Stimulated activated CD8-positive, alpha-beta memory T cell treated with anti-CD3 and anti-CD28 coated beads, Interleukin-12 subunit alpha, Interleukin-12 subunit beta, amount 100 ng/mL, for 24 hours (primary cell): ENCODE results near the gene FBXL17.

Experiments
- DNase-seq: peaks from one replicate; pipeline ENCODE4 v3.0.0-alpha.2; 2020; ENCODE audit errors: extremely low read depth

Gene FBXL17

GRCh38 chr5:107913494-107913893, 468.4 kb downstream of the FBXL17 start:
- DNase-seq: no peak

- DNase-seq: no peak
Measured at GRCh38 chr5:107900721-107901120, 481.2 kb downstream of the FBXL17 start.

GRCh38 chr5:107894361-107894760, 487.5 kb downstream of the FBXL17 start:
- no peak for DNase-seq

GRCh38 chr5:107893642-107894041, 488.3 kb downstream of the FBXL17 start:
- no peak for DNase-seq

GRCh38 chr5:107889387-107889786, 492.5 kb downstream of the FBXL17 start:
- no peak for DNase-seq

GRCh38 chr5:107888541-107888940, 493.4 kb downstream of the FBXL17 start:
- DNase-seq: no peak

- no peak for DNase-seq
Measured at GRCh38 chr5:107887166-107887943, 494.5 kb downstream of the FBXL17 start.

- no peak for DNase-seq
Measured at GRCh38 chr5:107885601-107886000, 496.3 kb downstream of the FBXL17 start.

- no peak for DNase-seq
Measured at GRCh38 chr5:107884871-107885270, 497.0 kb downstream of the FBXL17 start.

GRCh38 chr5:107878661-107879060, 503.2 kb downstream of the FBXL17 start:
- no peak for DNase-seq

GRCh38 chr5:107876906-107877305, 505.0 kb downstream of the FBXL17 start:
- no peak for DNase-seq

GRCh38 chr5:107876261-107876660, 505.6 kb downstream of the FBXL17 start:
- DNase-seq: no peak

- no peak for DNase-seq
Measured at GRCh38 chr5:107875833-107876232, 506.1 kb downstream of the FBXL17 start.

GRCh38 chr5:107874795-107875194, 507.1 kb downstream of the FBXL17 start:
- no peak for DNase-seq

- DNase-seq: no peak
Measured at GRCh38 chr5:107873877-107874276, 508.0 kb downstream of the FBXL17 start.

- no peak for DNase-seq
Measured at GRCh38 chr5:107871023-107871422, 510.9 kb downstream of the FBXL17 start.

- no peak for DNase-seq
Measured at GRCh38 chr5:107869438-107870115, 512.3 kb downstream of the FBXL17 start.

GRCh38 chr5:107868650-107869409, 513.1 kb downstream of the FBXL17 start:
- DNase-seq: no peak

GRCh38 chr5:107867266-107867665, 514.6 kb downstream of the FBXL17 start:
- no peak for DNase-seq

GRCh38 chr5:107864793-107865192, 517.1 kb downstream of the FBXL17 start:
- DNase-seq: no peak

GRCh38 chr5:107863125-107863524, 518.8 kb downstream of the FBXL17 start:
- DNase-seq: no peak

GRCh38 chr5:107861565-107861964, 520.3 kb downstream of the FBXL17 start:
- DNase-seq: no peak

- no peak for DNase-seq
Measured at GRCh38 chr5:107860044-107860443, 521.9 kb downstream of the FBXL17 start.
